H1 (cell line): ENCODE measurements around the gene NPNT. TPM values are rescaled to one million over a fixed set of nuclear protein-coding genes. Genes with fewer than 3 reads are reported as not detected.

ENCODE experiments used
- CTCF ChIA-PET: fragments of 300-600 bp; sonication (Branson Sonifier 250); formaldehyde crosslinking; loops from one replicate; lab custom pipeline; 2021; ENCODE audit not compliant: partially characterized antibody; lab: Charles Lee
- POLR2A ChIA-PET: fragments of 300-600 bp; sonication (Branson Sonifier 250); formaldehyde crosslinking; loops from one replicate; lab custom pipeline; 2021; ENCODE audit warnings: inconsistent platforms; ENCODE audit not compliant: partially characterized antibody; lab: Charles Lee
- DNase-seq, 2 experiments: peaks; one replicate each; pipeline versions ENCODE4 v3.0.0 to v3.0.0-alpha.2; 2010 to 2022; ENCODE audit warnings: low spot score in 2 of 2, low read depth in 1 of 2, mixed read lengths in 1 of 2
- FAIRE-seq: peaks from 2 replicates; lab custom pipeline; 2011; peaks lifted over from hg19 to GRCh38; lab: Jason Lieb, UNC
- H2AFZ ChIP-seq: 2 replicates; pipeline ENCODE4 v1.8.1; 2012; ENCODE audit warnings: low read length, inconsistent platforms
- H2AK5ac ChIP-seq: 2 replicates; pipeline ENCODE4 v1.6.1; 2013; ENCODE audit warnings: low read depth, low read length
- H2BK120ac ChIP-seq: replicated peaks from 2 replicates; pipeline ENCODE3; 2013; ENCODE audit warnings: low read depth, low read length, inconsistent platforms
- H2BK12ac ChIP-seq: 2 replicates; pipeline ENCODE4 v1.6.1; 2013; ENCODE audit warnings: low read depth, low read length
- H2BK15ac ChIP-seq: 2 replicates; pipeline ENCODE4 v1.6.1; 2013; ENCODE audit warnings: low read length
- H2BK20ac ChIP-seq: 2 replicates; pipeline ENCODE4 v1.6.1; 2013; ENCODE audit warnings: low read length
- H2BK5ac ChIP-seq: 2 replicates; pipeline ENCODE4 v1.6.1; 2013; ENCODE audit warnings: low read depth, low read length
- H3K14ac ChIP-seq: 2 replicates; pipeline ENCODE4 v1.6.1; 2013; ENCODE audit warnings: inconsistent platforms; ENCODE audit not compliant: insufficient read length
- H3K18ac ChIP-seq: 2 replicates; pipeline ENCODE4 v1.6.1; 2013; ENCODE audit warnings: low read length; ENCODE audit errors: extremely low read depth
- H3K23ac ChIP-seq: 2 replicates; pipeline ENCODE4 v1.6.1; 2013; ENCODE audit warnings: inconsistent platforms; ENCODE audit not compliant: insufficient read length
- H3K23me2 ChIP-seq: 2 replicates; pipeline ENCODE4 v1.6.1; 2013; ENCODE audit warnings: low read depth, low read length
- H3K27ac ChIP-seq: 2 replicates; pipeline ENCODE4 v1.6.1; 2011; ENCODE audit warnings: low read depth, low read length, inconsistent platforms
- H3K27me3 ChIP-seq, 4 experiments: replicated peaks in 1 of 4; 1 replicate in 1 of 4; 2 replicates in 3 of 4; pipeline versions ENCODE4 v1.6.1 to v1.8.1; 2011 to 2013; ENCODE audit warnings: low read length in 3 of 4, mild to moderate bottlenecking in 3 of 4, inconsistent platforms in 2 of 4, mixed read lengths in 2 of 4, moderate library complexity in 1 of 4; ENCODE audit not compliant: control insufficient read depth in 3 of 4, insufficient read depth in 3 of 4; ENCODE audit errors: extremely low read depth in 1 of 4
- H3K36me3 ChIP-seq, 4 experiments: 2 replicates each; pipeline versions ENCODE4 v1.6.1 to v1.8.1; 2011 to 2013; ENCODE audit warnings: mild to moderate bottlenecking in 4 of 4, low read length in 3 of 4, moderate library complexity in 2 of 4, control low read depth in 1 of 4, inconsistent platforms in 1 of 4; ENCODE audit not compliant: insufficient read depth in 4 of 4, control insufficient read depth in 2 of 4
- H3K4ac ChIP-seq: replicated peaks from 2 replicates; pipeline ENCODE3; 2013; ENCODE audit warnings: low read length, low read depth, mixed read lengths, inconsistent platforms; ENCODE audit not compliant: insufficient read length
- H3K4me1 ChIP-seq, 4 experiments: replicated peaks in 1 of 4; 1 replicate in 1 of 4; 2 replicates in 3 of 4; pipeline versions ENCODE4 v1.6.1 to v1.8.1; 2011 to 2013; ENCODE audit warnings: low read length in 3 of 4, inconsistent platforms in 2 of 4, mixed read lengths in 1 of 4; ENCODE audit not compliant: insufficient read depth in 4 of 4, control insufficient read depth in 3 of 4
- H3K4me2 ChIP-seq, 2 experiments: 2 replicates each; pipeline versions ENCODE4 v1.6.1 to v1.8.1; 2011 to 2013; ENCODE audit warnings: low read depth in 2 of 2, low read length in 2 of 2, control low read depth in 1 of 2, inconsistent platforms in 1 of 2, mild to moderate bottlenecking in 1 of 2; ENCODE audit not compliant: insufficient read depth in 1 of 2
- H3K4me3 ChIP-seq, 4 experiments: fragments of 200-600, 300-600 bp in 1 of 4; sonication (generic), shearing (Covaris generic), sonication (Bioruptor Twin) in 1 of 4; 2 replicates each; pipeline versions ENCODE4 v1.5.1 to v1.8.1; 2011 to 2016; ENCODE audit warnings: low read length in 4 of 4, low read depth in 3 of 4, control low read depth in 2 of 4, inconsistent platforms in 2 of 4, mild to moderate bottlenecking in 2 of 4, mixed read lengths in 1 of 4, moderate library complexity in 1 of 4; ENCODE audit not compliant: insufficient read depth in 2 of 4; ENCODE audit errors: extremely low read depth in 1 of 4
- H3K56ac ChIP-seq: replicated peaks from 2 replicates; pipeline ENCODE3; 2013; ENCODE audit warnings: low read depth, mild to moderate bottlenecking, mixed read lengths, low read length, inconsistent platforms; ENCODE audit not compliant: insufficient read length
- H3K79me1 ChIP-seq: 2 replicates; pipeline ENCODE4 v1.6.1; 2013; ENCODE audit warnings: low read depth, low read length, control low read depth
- H3K79me2 ChIP-seq, 2 experiments: 2 replicates each; pipeline versions ENCODE4 v1.6.1 to v1.8.1; 2012 to 2013; ENCODE audit warnings: low read length in 2 of 2, mild to moderate bottlenecking in 2 of 2, inconsistent platforms in 1 of 2; ENCODE audit not compliant: insufficient read depth in 2 of 2, control insufficient read depth in 1 of 2
- H3K9ac ChIP-seq, 4 experiments: replicated peaks in 1 of 4; 1 replicate in 1 of 4; 2 replicates in 3 of 4; pipeline versions ENCODE4 v1.6.1 to v1.8.1; 2011 to 2013; ENCODE audit warnings: low read depth in 3 of 4, low read length in 3 of 4, control low read depth in 2 of 4, mild to moderate bottlenecking in 2 of 4, moderate library complexity in 2 of 4, inconsistent platforms in 1 of 4; ENCODE audit errors: extremely low read depth in 1 of 4
- H3K9me3 ChIP-seq, 2 experiments: 2 replicates each; pipeline versions ENCODE4 v1.6.1 to v1.8.1; 2012 to 2013; ENCODE audit warnings: mild to moderate bottlenecking in 2 of 2, moderate library complexity in 2 of 2, control low read depth in 1 of 2, inconsistent platforms in 1 of 2, low read depth in 1 of 2, low read length in 1 of 2, mixed read lengths in 1 of 2; ENCODE audit not compliant: insufficient read depth in 2 of 2
- H4K20me1 ChIP-seq, 2 experiments: replicated peaks in 1 of 2; 2 replicates each; pipeline versions ENCODE3 to v1.8.1; 2011 to 2013; ENCODE audit warnings: inconsistent platforms in 2 of 2, low read length in 2 of 2, mild to moderate bottlenecking in 1 of 2; ENCODE audit not compliant: insufficient read depth in 2 of 2, control insufficient read depth in 1 of 2
- H4K5ac ChIP-seq: 2 replicates; pipeline ENCODE4 v1.6.1; 2013; ENCODE audit warnings: low read length, low read depth, mixed read lengths, inconsistent platforms; ENCODE audit not compliant: insufficient read length
- H4K8ac ChIP-seq: 2 replicates; pipeline ENCODE4 v1.8.0; 2013; ENCODE audit warnings: mild to moderate bottlenecking, moderate library complexity, low read length, inconsistent platforms; ENCODE audit not compliant: insufficient read depth; ENCODE audit errors: extremely low read depth
- H4K91ac ChIP-seq: replicated peaks from 2 replicates; pipeline ENCODE3; 2013; ENCODE audit warnings: low read length, mixed read lengths, inconsistent platforms; ENCODE audit not compliant: insufficient read length
- HDAC6 ChIP-seq: IDR thresholded peaks from one replicate; pipeline ENCODE4 v1.7.1; 2012; ENCODE audit warnings: low read depth, mild to moderate bottlenecking, inconsistent platforms, low read length, moderate library complexity
- RAD21 ChIP-seq, 2 experiments: IDR thresholded peaks in 1 of 2; conservative IDR thresholded peaks in 1 of 2; 2 replicates each; pipeline ENCODE4 v1.6.1; 2011; ENCODE audit warnings: low read depth in 2 of 2, low read length in 2 of 2, improper control_type of control experiment in 1 of 2, inconsistent platforms in 1 of 2, mild to moderate bottlenecking in 1 of 2, moderate library complexity in 1 of 2
- WGBS, 2 experiments: shearing (Covaris generic) in 1 of 2; methylation state at CpG; one replicate each; pipeline versions ENCODE4 v1.1.6 to v1.1.7; 2013 to 2015; ENCODE audit warnings: low lambda C conversion rate in 2 of 2, mixed read lengths in 2 of 2, inconsistent platforms in 1 of 2, low coverage in 1 of 2, missing lambda C conversion rate in 1 of 2; ENCODE audit not compliant: insufficient replicate concordance in 2 of 2, insufficient coverage in 1 of 2, insufficient read length in 1 of 2; ENCODE audit errors: extremely low coverage in 1 of 2, missing lambda C conversion rate in 1 of 2; 5-methylcytosine and 5-hydroxymethylcytosine counted together
- polyA plus RNA-seq, 7 experiments: library from polyadenylated mRNA; depleted of rRNA in 3 of 7; stranded (reverse) in 5 of 7; unstranded in 2 of 7; fragments of >200 nt in 5 of 7; fragments of 200-250 nt in 2 of 7; gene quantifications; 1 replicate in 5 of 7; 2 replicates in 1 of 7; 4 replicates in 1 of 7; pipeline versions ENCODE4 v1.2.1 to v1.2.3, GENCODE V29; 2011 to 2013; ENCODE audit warnings: missing spikeins in 2 of 7, mixed read lengths in 2 of 7
- total RNA-seq: library from RNA; stranded (reverse); fragmentation: NEBNext Ultra II Directional; extraction: Animal tissue kit (Norgen Biotek cat#: 25700); gene quantifications from 2 replicates; pipeline ENCODE4 v1.2.1, GENCODE V29; 2021
- TF ChIP-seq, protein P1 (sequence below), 3 experiments: IDR thresholded peaks; 1 replicate in 2 of 3; 2 replicates in 1 of 3; pipeline versions ENCODE4 v1.5.1 to v1.6.1; 2011; ENCODE audit warnings: low read length in 3 of 3, mild to moderate bottlenecking in 3 of 3, inconsistent platforms in 2 of 3, low read depth in 1 of 3, moderate library complexity in 1 of 3; ENCODE audit not compliant: insufficient read depth in 1 of 3; ENCODE audit errors: control extremely low read depth in 1 of 3

NPNT gene
- total and polyA plus RNA-seq, 2 of the 8 experiments (the other 6 are each of a cell fraction or from before 2014, with no cell fraction given) = 0.24 to 0.97 TPM

DNA sequence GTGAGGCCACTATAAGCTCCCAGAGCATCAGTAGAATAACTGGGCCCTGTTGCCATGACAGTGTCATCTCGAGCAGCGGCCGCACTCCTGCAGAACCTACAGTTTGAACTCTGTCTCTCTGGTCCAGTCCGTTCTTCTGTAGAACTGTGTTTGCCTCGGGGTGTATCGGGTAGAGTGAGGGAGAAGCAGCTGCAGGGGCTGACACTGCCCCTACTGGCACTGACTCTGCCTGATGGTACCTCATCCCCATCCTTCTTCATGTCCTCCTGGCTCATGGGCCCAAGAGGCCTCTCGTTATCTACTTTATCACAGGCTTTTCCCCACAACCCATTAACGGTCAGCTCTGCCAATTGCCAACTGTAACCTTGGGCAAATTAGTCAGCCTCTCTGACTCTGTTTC, 96.5 kb downstream of the NPNT start:
- no peak overlapping the region for H3K4me3 ChIP-seq
- no peaks in the 10 kb centered on the region for H4K20me1 ChIP-seq
- H3K4me1 ChIP-seq = peaks cover 0 to 2% (median 0%) of the 10 kb centered on the region in 4 experiments; a peak in 1 of 7 replicates
- H3K9ac ChIP-seq = no peak overlapping the region
- no peak overlapping the region for H3K4me2 ChIP-seq
- no peaks in the 10 kb centered on the region for H3K9me3 ChIP-seq
- no peak overlapping the region for H2BK120ac ChIP-seq
- H2AFZ ChIP-seq = no peak overlapping the region
- ChIA-PET POLR2A (no interaction called here), CTCF (interaction anchor here (1.2 to 2.2 kb wide), 3 partner anchors 12 to 37 kb away, joined by 3 to 6 read pairs (median 4); no protein-coding TSS in a partner anchor)
- H3K4ac ChIP-seq = no peak overlapping the region
- no peaks in the 10 kb centered on the region for H3K79me1 ChIP-seq
- no peak overlapping the region for H2BK15ac ChIP-seq
- H2BK5ac ChIP-seq = no peak overlapping the region
- TF ChIP-seq HDAC6 = no peak
- TF ChIP-seq, protein P1, sequence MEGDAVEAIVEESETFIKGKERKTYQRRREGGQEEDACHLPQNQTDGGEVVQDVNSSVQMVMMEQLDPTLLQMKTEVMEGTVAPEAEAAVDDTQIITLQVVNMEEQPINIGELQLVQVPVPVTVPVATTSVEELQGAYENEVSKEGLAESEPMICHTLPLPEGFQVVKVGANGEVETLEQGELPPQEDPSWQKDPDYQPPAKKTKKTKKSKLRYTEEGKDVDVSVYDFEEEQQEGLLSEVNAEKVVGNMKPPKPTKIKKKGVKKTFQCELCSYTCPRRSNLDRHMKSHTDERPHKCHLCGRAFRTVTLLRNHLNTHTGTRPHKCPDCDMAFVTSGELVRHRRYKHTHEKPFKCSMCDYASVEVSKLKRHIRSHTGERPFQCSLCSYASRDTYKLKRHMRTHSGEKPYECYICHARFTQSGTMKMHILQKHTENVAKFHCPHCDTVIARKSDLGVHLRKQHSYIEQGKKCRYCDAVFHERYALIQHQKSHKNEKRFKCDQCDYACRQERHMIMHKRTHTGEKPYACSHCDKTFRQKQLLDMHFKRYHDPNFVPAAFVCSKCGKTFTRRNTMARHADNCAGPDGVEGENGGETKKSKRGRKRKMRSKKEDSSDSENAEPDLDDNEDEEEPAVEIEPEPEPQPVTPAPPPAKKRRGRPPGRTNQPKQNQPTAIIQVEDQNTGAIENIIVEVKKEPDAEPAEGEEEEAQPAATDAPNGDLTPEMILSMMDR (IDR thresholded peaks at IDR 0.05; ENCODE audit: control extremely low read depth in 1 of 3, insufficient read depth in 1 of 3, low read depth in 1 of 3, low read length in 3 of 3) = peak in 2 of 3 experiments; percentile 16 to 43; a peak in 2 of 4 replicates
- peak in 1 of 2 experiments; percentile 18; a peak in 1 of 4 replicates for TF ChIP-seq RAD21 (IDR thresholded peaks at IDR 0.05 in 1 of 2, conservative IDR thresholded peaks at IDR 0.05 in 1 of 2; ENCODE audit: low read depth in 2 of 2, low read length in 2 of 2)
- WGBS, 2 experiments = 86% methylated on average over 8 of the region's 8 CpGs; no CpG with 5 or more reads in 1 of the 2 experiments
- H2AK5ac ChIP-seq = no peak overlapping the region
- H3K23me2 ChIP-seq = no peaks in the 10 kb centered on the region
- DNase-seq (no peak), FAIRE-seq (no peak)
- no peak overlapping the region for H4K5ac ChIP-seq
- no peaks in the 10 kb centered on the region for H3K36me3 ChIP-seq
- H3K79me2 ChIP-seq = no peaks in the 10 kb centered on the region
- H3K27ac ChIP-seq = no peak overlapping the region
- no peak overlapping the region for H3K18ac ChIP-seq
- no peak overlapping the region for H4K8ac ChIP-seq
- no peak overlapping the region for H3K23ac ChIP-seq
- no peak overlapping the region for H4K91ac ChIP-seq
- no peak overlapping the region for H2BK12ac ChIP-seq
- H3K27me3 ChIP-seq = no peaks in the 10 kb centered on the region
- no peak overlapping the region for H2BK20ac ChIP-seq
- H3K56ac ChIP-seq = no peak overlapping the region
- no peak overlapping the region for H3K14ac ChIP-seq
